Kidney (tissue), 14 donors: ENCODE data around the gene SUPT4H1. TPM values are rescaled to one million over a fixed set of nuclear protein-coding genes. Genes with fewer than 3 reads are reported as not detected.

Experiments used
- DNase-seq, 5 donors: peaks; one replicate each; pipeline ENCODE4 v3.0.0-alpha.2; 2013 to 2020
- FAIRE-seq: peaks from 2 replicates; lab custom pipeline; 2012; peaks lifted over from hg19 to GRCh38; lab: Jason Lieb, UNC
- H3K27ac ChIP-seq, 2 donors: one replicate each; pipeline ENCODE4 v1.7.0; 2013; ENCODE audit warnings: low read depth in 2 of 2, low read length in 2 of 2, inconsistent platforms in 1 of 2
- H3K27me3 ChIP-seq: one replicate; pipeline ENCODE4 v1.7.1; 2013; ENCODE audit warnings: low read length, inconsistent platforms; ENCODE audit not compliant: control insufficient read depth, insufficient read depth
- H3K36me3 ChIP-seq, 3 donors: one replicate each; pipeline versions ENCODE4 v1.7.0 to v1.7.1; 2013; ENCODE audit warnings: low read length in 3 of 3, control low read depth in 1 of 3, inconsistent platforms in 1 of 3; ENCODE audit not compliant: insufficient read depth in 3 of 3, control insufficient read depth in 2 of 3
- H3K4me1 ChIP-seq, 3 donors: one replicate each; pipeline versions ENCODE4 v1.7.0 to v1.7.1; 2013; ENCODE audit warnings: low read length in 3 of 3, inconsistent platforms in 1 of 3, low read depth in 1 of 3; ENCODE audit not compliant: control insufficient read depth in 2 of 3, insufficient read depth in 2 of 3
- H3K4me3 ChIP-seq, 3 donors: one replicate each; pipeline versions ENCODE4 v1.7.0 to v1.8.1; 2013; ENCODE audit warnings: low read length in 3 of 3, control low read depth in 1 of 3, inconsistent platforms in 1 of 3
- H3K9ac ChIP-seq, 3 donors: one replicate each; pipeline versions ENCODE4 v1.7.0 to v1.7.1; 2013; ENCODE audit warnings: low read length in 3 of 3, control low read depth in 1 of 3, inconsistent platforms in 1 of 3
- H3K9me3 ChIP-seq, 3 donors: one replicate each; pipeline versions ENCODE4 v1.7.0 to v1.7.1; 2013; ENCODE audit warnings: low read length in 3 of 3, control low read depth in 1 of 3, inconsistent platforms in 1 of 3; ENCODE audit not compliant: control insufficient read depth in 2 of 3, insufficient read depth in 1 of 3
- CTCF ChIP-seq: IDR thresholded peaks from 3 replicates; pipeline ENCODE4 v1.5.1; 2012; ENCODE audit warnings: mild to moderate bottlenecking, moderate library complexity, borderline replicate concordance; ENCODE audit not compliant: insufficient read depth; ENCODE audit errors: extremely low read depth
- intact Hi-C: fragments of 100-400 bp; cut with DNase I; formaldehyde crosslinking; loops from one replicate; pipeline ENCODE4 v1.11.1; 2022
- polyA plus RNA-seq: library from polyadenylated mRNA; stranded (reverse); fragments of 350-450 nt; fragmentation: Illumina TruSeq; extraction: RNeasy Lipid Tissue Mini Kit (QIAGEN cat#74804); gene quantifications from one replicate; pipeline ENCODE4 v1.2.3, GENCODE V29; 2014; ENCODE audit warnings: low read depth, low replicate concordance; ENCODE audit not compliant: insufficient read depth
- total RNA-seq: library from RNA; stranded (reverse); fragmentation: NEBNext Ultra II Directional; extraction: Animal tissue kit (Norgen Biotek cat#: 25700); gene quantifications from one replicate; pipeline ENCODE4 v1.2.1, GENCODE V29; 2021
- donor health status: control.
- donor health status: control.
- donor health status: control.
- donor health status: control.
- donor health status: control.
- donor health status: DM: yes; HTN: yes; CAD: no.
- donor health status: Normal renal cell carcinoma (clear cell type).

The SUPT4H1 gene
- total and polyA plus RNA-seq, 2 donors from 2014 or later, result 60.5 to 129 TPM

DNA sequence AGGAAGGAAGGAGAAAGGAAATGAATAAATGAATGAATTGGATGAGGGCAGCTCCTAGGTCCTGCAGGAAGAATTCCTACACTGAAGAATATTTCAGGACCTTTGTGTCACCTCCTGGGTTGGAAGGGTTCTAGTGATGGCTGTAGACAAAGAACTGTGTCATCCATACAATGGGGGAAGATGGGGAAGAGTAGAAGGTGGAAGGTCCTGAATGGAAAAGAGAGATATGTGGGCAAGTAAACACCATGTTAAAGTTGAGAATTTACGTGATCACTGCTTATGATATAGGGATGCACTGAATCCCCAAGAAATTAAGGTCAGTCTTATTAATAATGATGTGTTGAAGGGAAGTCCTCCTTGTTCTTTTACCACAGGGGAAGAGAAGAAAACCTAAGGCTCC, 4.2 kb upstream of the SUPT4H1 start:
- TF ChIP-seq CTCF, result no peak
- FAIRE-seq (no peak), DNase-seq (no peak)
- intact Hi-C loops, result no loop called here
- H3K4me1 ChIP-seq, result peaks cover 0 to 10% (median 7%) of the 10 kb centered on the region in 3 donors
- H3K9me3 ChIP-seq, result no peaks in the 10 kb centered on the region
- H3K4me3 ChIP-seq, result no peak overlapping the region
- H3K27me3 ChIP-seq, result no peaks in the 10 kb centered on the region
- H3K9ac ChIP-seq, result no peak overlapping the region
- peaks cover 0 to 16% (median 2%) of the 10 kb centered on the region in 3 donors for H3K36me3 ChIP-seq
- H3K27ac ChIP-seq, result no peak overlapping the region

GRCh38 chr17:58354541-58355216, 2.7 kb upstream of the SUPT4H1 start:
- DNase-seq, result no peak
- no peaks in the 10 kb centered on the region for H3K27me3 ChIP-seq
- H3K4me3 ChIP-seq, result no peak overlapping the region
- H3K9ac ChIP-seq, result no peak overlapping the region
- H3K9me3 ChIP-seq, result no peaks in the 10 kb centered on the region
- TF ChIP-seq CTCF, result no peak
- no peak for FAIRE-seq
- no peak overlapping the region for H3K27ac ChIP-seq
- peaks cover 1 to 17% (median 3%) of the 10 kb centered on the region in 3 donors for H3K36me3 ChIP-seq
- intact Hi-C loops, result no loop called here
- H3K4me1 ChIP-seq, result peaks cover 0 to 11% (median 9%) of the 10 kb centered on the region in 3 donors

DNA sequence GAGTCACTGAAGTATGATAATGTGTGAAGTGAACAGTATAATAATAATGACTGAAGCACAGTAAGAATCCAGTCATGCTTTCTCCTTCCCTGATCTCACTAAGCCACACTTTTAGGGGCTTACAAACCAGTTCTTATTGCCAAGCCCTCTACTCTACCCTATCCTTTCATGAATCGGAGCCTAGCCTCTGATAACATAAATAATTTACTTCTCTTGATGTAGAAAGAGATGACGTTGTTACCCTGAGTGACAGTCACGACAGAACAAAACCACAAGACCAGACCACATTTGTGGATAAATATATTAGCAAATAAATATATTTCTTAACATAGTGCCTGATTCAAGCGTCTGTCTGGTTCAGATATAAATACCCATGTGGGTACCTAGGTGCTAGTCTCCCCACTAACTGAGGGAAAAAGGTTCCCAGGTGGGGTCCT, 1.4 kb upstream of the SUPT4H1 start:
- DNase-seq, result no peak
- no peaks in the 10 kb centered on the region for H3K27me3 ChIP-seq
- peak overlapping the region in 2 of 3 donors; percentile 91 to 99 for H3K9ac ChIP-seq
- no peaks in the 10 kb centered on the region for H3K9me3 ChIP-seq
- H3K36me3 ChIP-seq, result peaks cover 9 to 25% (median 16%) of the 10 kb centered on the region in 3 donors
- peaks cover 0 to 11% (median 9%) of the 10 kb centered on the region in 3 donors for H3K4me1 ChIP-seq
- no peak for FAIRE-seq
- H3K27ac ChIP-seq, result no peak overlapping the region
- H3K4me3 ChIP-seq, result peak overlapping the region in 2 of 3 donors; percentile 96 to 100
- TF ChIP-seq CTCF, result no peak
- intact Hi-C loops, result no loop called here
